ENCODE results near the gene SCAF4. TPM values are rescaled to one million over a fixed set of nuclear protein-coding genes. Genes with fewer than 3 reads are reported as not detected.
A peak's percentile ranks its signal among the peaks of the same experiment; 100 is the strongest.

The SCAF4 gene
- total RNA-seq, 1 donor, result 7.6 TPM

DNA sequence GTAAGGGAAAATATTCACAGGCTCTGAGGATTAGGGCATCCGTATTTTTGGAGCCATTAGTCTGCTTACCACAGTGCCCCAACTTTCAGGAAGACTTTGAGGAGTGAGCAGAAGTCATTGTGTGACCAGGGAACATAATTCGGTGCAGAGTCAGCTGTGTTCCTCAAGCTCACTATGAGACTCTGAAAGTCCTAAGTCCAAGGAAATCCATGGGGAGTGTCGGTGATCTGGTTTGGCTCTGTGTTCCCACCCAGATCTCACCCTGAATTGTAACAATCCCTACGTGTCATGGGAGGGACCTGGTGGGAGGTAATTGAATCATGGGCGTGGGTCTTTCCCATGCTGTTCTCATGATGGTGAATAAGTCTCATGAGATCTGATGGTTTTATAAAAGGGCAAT lies 45.9 kb upstream of the SCAF4 start:
- no peak overlapping the region for H3K4me3 ChIP-seq (ENCODE audit: insufficient read depth, low read length)
- H3K27ac ChIP-seq (ENCODE audit: low read depth, low read length), result no peak overlapping the region
- no peaks in the 10 kb centered on the region for H4K20me1 ChIP-seq (ENCODE audit: insufficient read depth, low read length)
- TF ChIP-seq, protein P1, sequence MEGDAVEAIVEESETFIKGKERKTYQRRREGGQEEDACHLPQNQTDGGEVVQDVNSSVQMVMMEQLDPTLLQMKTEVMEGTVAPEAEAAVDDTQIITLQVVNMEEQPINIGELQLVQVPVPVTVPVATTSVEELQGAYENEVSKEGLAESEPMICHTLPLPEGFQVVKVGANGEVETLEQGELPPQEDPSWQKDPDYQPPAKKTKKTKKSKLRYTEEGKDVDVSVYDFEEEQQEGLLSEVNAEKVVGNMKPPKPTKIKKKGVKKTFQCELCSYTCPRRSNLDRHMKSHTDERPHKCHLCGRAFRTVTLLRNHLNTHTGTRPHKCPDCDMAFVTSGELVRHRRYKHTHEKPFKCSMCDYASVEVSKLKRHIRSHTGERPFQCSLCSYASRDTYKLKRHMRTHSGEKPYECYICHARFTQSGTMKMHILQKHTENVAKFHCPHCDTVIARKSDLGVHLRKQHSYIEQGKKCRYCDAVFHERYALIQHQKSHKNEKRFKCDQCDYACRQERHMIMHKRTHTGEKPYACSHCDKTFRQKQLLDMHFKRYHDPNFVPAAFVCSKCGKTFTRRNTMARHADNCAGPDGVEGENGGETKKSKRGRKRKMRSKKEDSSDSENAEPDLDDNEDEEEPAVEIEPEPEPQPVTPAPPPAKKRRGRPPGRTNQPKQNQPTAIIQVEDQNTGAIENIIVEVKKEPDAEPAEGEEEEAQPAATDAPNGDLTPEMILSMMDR (IDR thresholded peaks at IDR 0.05; ENCODE audit: extremely low read depth, low read depth, low read length), result no peak
- H3K79me2 ChIP-seq (ENCODE audit: insufficient read depth, low read length), result no peaks in the 10 kb centered on the region
- no peak overlapping the region for H2AFZ ChIP-seq (ENCODE audit: low read length)
- no peak overlapping the region for H3K4me2 ChIP-seq (ENCODE audit: insufficient read depth, low read length)
- H3K4me1 ChIP-seq (ENCODE audit: insufficient read depth, low read length), result no peaks in the 10 kb centered on the region
- H3K36me3 ChIP-seq (ENCODE audit: insufficient read depth, low read length), result no peaks in the 10 kb centered on the region
- H3K27me3 ChIP-seq (ENCODE audit: insufficient read depth, low read length), result no peaks in the 10 kb centered on the region
- no peaks in the 10 kb centered on the region for H3K9me3 ChIP-seq (ENCODE audit: low read depth, low read length)
- no peak for DNase-seq (ENCODE audit: insufficient read length, low spot score, missing footprints)

DNA sequence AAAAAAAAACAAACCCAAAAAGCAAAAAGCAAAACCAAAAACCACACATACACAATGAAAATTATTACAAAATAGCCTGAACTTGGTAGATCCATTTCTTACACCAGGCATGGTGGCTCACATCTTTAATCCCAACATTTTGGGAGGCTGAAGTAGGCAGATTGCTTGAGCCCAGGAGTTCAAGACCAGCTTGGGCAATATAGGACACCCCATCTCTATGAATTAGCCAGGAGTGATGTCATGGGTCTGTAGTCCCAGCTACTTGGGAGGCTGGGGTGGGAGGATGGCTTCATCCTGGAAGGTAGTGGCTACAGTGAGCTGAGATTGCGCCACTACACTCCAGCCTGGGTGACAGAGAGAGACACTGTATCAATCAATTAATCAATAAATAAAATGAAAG lies 42.1 kb upstream of the SCAF4 start:
- no peaks in the 10 kb centered on the region for H3K4me1 ChIP-seq (ENCODE audit: insufficient read depth, low read length)
- DNase-seq (ENCODE audit: insufficient read length, low spot score, missing footprints), result no peak
- H3K79me2 ChIP-seq (ENCODE audit: insufficient read depth, low read length), result no peaks in the 10 kb centered on the region
- no peaks in the 10 kb centered on the region for H3K27me3 ChIP-seq (ENCODE audit: insufficient read depth, low read length)
- H3K4me3 ChIP-seq (ENCODE audit: insufficient read depth, low read length), result no peak overlapping the region
- H2AFZ ChIP-seq (ENCODE audit: low read length), result no peak overlapping the region
- H3K36me3 ChIP-seq (ENCODE audit: insufficient read depth, low read length), result no peaks in the 10 kb centered on the region
- TF ChIP-seq, protein P1 (IDR thresholded peaks at IDR 0.05; ENCODE audit: extremely low read depth, low read depth, low read length), result no peak
- H3K4me2 ChIP-seq (ENCODE audit: insufficient read depth, low read length), result no peak overlapping the region
- H3K9me3 ChIP-seq (ENCODE audit: low read depth, low read length), result no peaks in the 10 kb centered on the region
- no peaks in the 10 kb centered on the region for H4K20me1 ChIP-seq (ENCODE audit: insufficient read depth, low read length)
- H3K27ac ChIP-seq (ENCODE audit: low read depth, low read length), result no peak overlapping the region

DNA sequence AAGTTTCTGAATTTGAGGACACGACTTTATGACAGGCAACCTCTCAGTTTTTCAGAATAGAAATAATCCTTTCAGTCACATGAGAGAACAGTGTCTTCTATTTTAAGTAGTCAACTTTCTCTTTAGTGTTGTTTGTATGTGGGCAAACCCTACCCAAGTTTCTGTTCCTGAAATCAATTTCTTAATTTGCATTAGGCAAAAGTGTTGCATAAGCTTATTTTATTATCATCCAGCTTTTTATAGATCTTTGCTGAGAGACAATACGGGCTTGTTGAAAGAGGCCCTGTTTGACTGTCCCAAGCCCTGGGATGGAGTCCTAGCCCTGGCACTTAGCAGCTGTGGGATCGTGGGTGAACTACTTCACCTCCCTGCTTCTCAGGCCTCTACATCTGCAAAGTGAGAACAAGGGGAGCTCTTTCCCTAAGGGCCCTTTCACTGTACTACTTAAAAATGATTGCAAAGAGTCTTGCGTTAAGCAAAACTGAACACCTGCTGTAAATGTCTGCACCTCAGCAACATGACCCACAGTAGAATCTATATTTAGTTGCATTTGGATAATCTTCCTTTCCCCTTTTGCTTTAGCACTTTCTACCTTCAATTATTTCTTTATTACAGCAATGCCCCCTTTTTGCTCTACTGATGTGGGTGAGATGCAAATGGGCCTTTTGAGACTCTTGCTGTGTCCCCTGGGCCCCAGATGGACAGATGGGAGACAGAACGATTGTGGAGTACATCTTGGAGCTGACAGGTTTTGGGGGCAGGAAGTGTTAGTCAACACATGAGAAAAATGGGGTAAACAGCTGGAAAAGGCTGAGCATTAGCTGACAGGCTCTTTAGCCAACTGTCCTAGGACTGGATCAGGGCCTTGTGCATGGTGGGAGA lies 41.0 kb upstream of the SCAF4 start:
- Histone ChIP-seq H3K36me3 (ENCODE audit: insufficient read depth, low read length) (no peaks in the 10 kb centered on the region), H3K4me1 (ENCODE audit: insufficient read depth, low read length) (no peaks in the 10 kb centered on the region), H3K27me3 (ENCODE audit: insufficient read depth, low read length) (no peaks in the 10 kb centered on the region), H3K79me2 (ENCODE audit: insufficient read depth, low read length) (no peaks in the 10 kb centered on the region), H3K9me3 (ENCODE audit: low read depth, low read length) (no peaks in the 10 kb centered on the region), H3K4me2 (ENCODE audit: insufficient read depth, low read length) (no peak overlapping the region), H3K4me3 (ENCODE audit: insufficient read depth, low read length) (no peak overlapping the region), H4K20me1 (ENCODE audit: insufficient read depth, low read length) (no peaks in the 10 kb centered on the region), H2AFZ (ENCODE audit: low read length) (no peak overlapping the region), H3K27ac (ENCODE audit: low read depth, low read length) (no peak overlapping the region)
- TF ChIP-seq, protein P1 (IDR thresholded peaks at IDR 0.05; ENCODE audit: extremely low read depth, low read depth, low read length), result no peak
- DNase-seq (ENCODE audit: insufficient read length, low spot score, missing footprints), result peak; percentile 17

DNA sequence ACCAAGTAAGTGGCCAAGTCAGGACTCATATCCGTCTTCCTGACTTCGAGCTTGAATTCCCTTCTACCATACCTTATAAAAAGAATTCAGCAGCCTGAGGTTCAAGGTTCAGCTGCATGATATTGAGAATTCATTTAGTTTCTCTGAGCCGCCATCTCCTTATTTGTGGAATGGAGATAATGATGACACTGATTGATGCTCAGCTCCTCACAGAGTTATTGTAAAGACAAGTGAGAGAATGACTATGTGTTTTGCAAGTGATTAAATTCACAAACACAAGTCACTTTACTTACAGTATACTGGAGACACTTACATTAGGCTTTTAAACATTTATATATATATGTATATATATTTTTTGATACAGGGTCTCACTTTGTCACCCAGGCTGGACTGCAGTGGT lies 39.8 kb upstream of the SCAF4 start:
- no peaks in the 10 kb centered on the region for H4K20me1 ChIP-seq (ENCODE audit: insufficient read depth, low read length)
- no peaks in the 10 kb centered on the region for H3K9me3 ChIP-seq (ENCODE audit: low read depth, low read length)
- no peak overlapping the region for H2AFZ ChIP-seq (ENCODE audit: low read length)
- no peaks in the 10 kb centered on the region for H3K36me3 ChIP-seq (ENCODE audit: insufficient read depth, low read length)
- H3K4me2 ChIP-seq (ENCODE audit: insufficient read depth, low read length), result no peak overlapping the region
- no peak overlapping the region for H3K4me3 ChIP-seq (ENCODE audit: insufficient read depth, low read length)
- TF ChIP-seq, protein P1 (IDR thresholded peaks at IDR 0.05; ENCODE audit: extremely low read depth, low read depth, low read length), result no peak
- H3K27me3 ChIP-seq (ENCODE audit: insufficient read depth, low read length), result no peaks in the 10 kb centered on the region
- DNase-seq (ENCODE audit: insufficient read length, low spot score, missing footprints), result no peak
- no peaks in the 10 kb centered on the region for H3K4me1 ChIP-seq (ENCODE audit: insufficient read depth, low read length)
- H3K79me2 ChIP-seq (ENCODE audit: insufficient read depth, low read length), result no peaks in the 10 kb centered on the region
- no peak overlapping the region for H3K27ac ChIP-seq (ENCODE audit: low read depth, low read length)

Measured in osteoblast (primary cell).